Lung (tissue), 4 donors: ENCODE results near the gene CAPS2. TPM values are rescaled to one million over a fixed set of nuclear protein-coding genes. Genes with fewer than 3 reads are reported as not detected.

Experiments
- polyA plus RNA-seq, 2 donors: library from polyadenylated mRNA; stranded (reverse); fragments of 200-250 nt; gene quantifications; one replicate each; pipeline ENCODE4 v1.2.1, GENCODE V29; 2013
- total RNA-seq, 2 donors: library from RNA; depleted of rRNA in 1 of 2; stranded (reverse); fragments of >200 nt in 1 of 2; gene quantifications; one replicate each; pipeline ENCODE4 v1.2.1, GENCODE V29; 2014 to 2021
- donor health status: Bipolar disorder and iron deficiency.
- donor health status: healthy.
- donor health status: DM: yes; HTN: yes; CAD: no.

Gene CAPS2
- total and polyA plus RNA-seq, 4 donors = 2.5 to 11.9 (median 7.4) TPM

Other genes with a start within 250 kb of the CAPS2 start
- under 1 TPM in 1 of 2 donors, not detected in 1; 0.06 TPM for gene KCNC2, start 120.5 kb downstream of the CAPS2 start, total RNA-seq
- not detected for gene KCNC2, start 120.5 kb downstream of the CAPS2 start, polyA plus RNA-seq
- gene GLIPR1L1, start 4.3 kb upstream of the CAPS2 start, total RNA-seq = not detected
- not detected for gene GLIPR1L1, start 4.3 kb upstream of the CAPS2 start, polyA plus RNA-seq
- gene GLIPR1L2, start 60.8 kb upstream of the CAPS2 start, total RNA-seq = 1 to 10 TPM in 1 of 2 donors, under 1 TPM in 1; 0.98 to 3.7 TPM
- under 1 TPM; 0.22 to 0.65 TPM for gene GLIPR1L2, start 60.8 kb upstream of the CAPS2 start, polyA plus RNA-seq
- gene GLIPR1, start 150.4 kb upstream of the CAPS2 start, total RNA-seq = 10 to 100 TPM; 10.9 to 28.8 TPM
- 10 to 100 TPM in 1 of 2 donors, 1 to 10 TPM in 1; 3.7 to 33.8 TPM for gene GLIPR1, start 150.4 kb upstream of the CAPS2 start, polyA plus RNA-seq
- gene KRR1, start 181.3 kb upstream of the CAPS2 start, total RNA-seq = 10 to 100 TPM; 38.3 to 62.5 TPM
- gene KRR1, start 181.3 kb upstream of the CAPS2 start, polyA plus RNA-seq = 10 to 100 TPM; 19.9 to 21.5 TPM